Fibroblast of skin of right quadriceps (primary cell): Measurements from ENCODE around the gene LTV1.
A peak's percentile ranks its signal among the peaks of the same experiment; 100 is the strongest.
"Not testable (repeated sequence)": the region's sequence is repeated elsewhere in the genome, so short reads cannot be mapped to it uniquely, and the experiment has no call there.

Experiments
- DNase-seq: peaks from one replicate; pipeline ENCODE4 v3.0.0-alpha.2; 2013

The LTV1 gene

GRCh38 chr6:143842902-143843676, at the start of gene LTV1:
Gene LTV1 (plus strand): TSS chr6:143843338. CDS start chr6:143843478, 140 bp downstream.
- DNase-seq: peak; percentile 96

DNA sequence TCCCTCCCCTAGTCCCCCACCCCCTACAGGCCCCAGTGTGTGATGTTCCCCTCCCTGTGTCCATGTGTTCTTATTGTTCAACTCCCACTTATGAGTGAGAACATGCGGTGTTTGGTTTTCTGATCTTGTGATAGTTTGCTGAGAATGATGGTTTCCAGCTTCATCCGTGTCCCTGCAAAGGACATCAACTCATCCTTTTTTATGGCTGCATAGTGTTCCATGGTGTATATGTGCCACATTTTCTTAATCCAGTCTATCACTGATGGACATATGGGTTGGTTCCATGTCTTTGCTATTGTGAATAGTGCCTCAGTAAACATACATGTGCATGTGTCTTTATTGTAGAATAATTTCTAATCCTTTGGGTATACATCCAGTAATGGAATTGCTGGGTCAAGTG, 46.6 kb upstream of the LTV1 start:
- DNase-seq: not testable (repeated sequence)

DNA sequence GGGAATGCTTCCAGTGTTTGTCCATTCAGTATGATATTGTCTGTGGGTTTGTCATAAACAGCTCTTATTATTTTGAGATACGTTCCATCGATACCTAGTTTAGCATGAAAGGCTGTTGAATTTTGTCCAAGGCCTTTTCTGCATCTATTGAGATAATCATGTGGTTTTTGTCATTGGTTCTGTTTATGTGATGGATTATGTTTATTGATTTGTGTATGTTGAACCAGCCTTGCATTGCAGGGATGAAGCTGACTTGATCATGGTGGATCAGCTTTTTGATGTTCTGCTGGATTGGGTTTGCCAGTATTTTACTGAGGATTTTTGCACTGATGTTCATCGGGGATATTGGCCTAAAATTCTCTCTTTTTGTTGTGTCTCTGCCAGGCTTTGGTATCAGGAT, 44.7 kb upstream of the LTV1 start:
- not testable (repeated sequence) for DNase-seq

DNA sequence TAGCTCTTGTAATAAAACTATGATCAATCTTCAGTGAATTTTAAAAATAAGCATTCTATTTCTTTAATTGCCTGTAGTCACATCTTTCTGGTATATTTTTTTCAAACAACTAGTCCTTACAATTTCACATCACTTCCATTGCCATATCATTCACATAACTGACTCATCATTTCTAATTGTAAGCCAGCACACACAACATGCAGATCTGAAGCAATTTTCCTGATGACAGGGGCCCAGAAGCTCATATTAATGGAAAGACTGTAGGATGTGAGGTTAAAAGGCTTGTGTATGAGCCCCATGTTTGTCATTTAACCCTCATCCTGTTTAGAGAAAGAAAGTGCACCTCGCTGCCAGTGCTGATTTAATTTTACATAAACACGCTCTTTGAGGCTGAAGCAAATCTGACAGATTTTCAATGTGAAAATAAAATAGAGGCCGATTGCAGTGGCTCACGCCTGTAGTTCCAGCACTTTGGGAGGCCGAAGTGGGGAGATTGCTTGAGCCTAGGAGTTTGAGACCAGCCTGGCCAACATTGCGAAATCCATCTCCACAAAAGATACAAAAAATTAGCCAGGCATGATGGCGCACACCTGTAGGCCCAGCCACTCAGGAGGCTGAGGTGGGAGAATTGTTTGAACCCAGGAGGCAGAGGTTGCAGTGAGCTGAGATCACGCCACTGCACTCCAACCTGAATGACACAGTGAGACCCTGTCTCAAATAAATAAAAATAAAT, 40.1 kb upstream of the LTV1 start:
- peak; percentile 22 for DNase-seq

GRCh38 chr6:143803769-143804568, 39.2 kb upstream of the LTV1 start:
- DNase-seq: no peak

- DNase-seq: no peak
Measured at GRCh38 chr6:143804835-143805239, 38.3 kb upstream of the LTV1 start.

DNA sequence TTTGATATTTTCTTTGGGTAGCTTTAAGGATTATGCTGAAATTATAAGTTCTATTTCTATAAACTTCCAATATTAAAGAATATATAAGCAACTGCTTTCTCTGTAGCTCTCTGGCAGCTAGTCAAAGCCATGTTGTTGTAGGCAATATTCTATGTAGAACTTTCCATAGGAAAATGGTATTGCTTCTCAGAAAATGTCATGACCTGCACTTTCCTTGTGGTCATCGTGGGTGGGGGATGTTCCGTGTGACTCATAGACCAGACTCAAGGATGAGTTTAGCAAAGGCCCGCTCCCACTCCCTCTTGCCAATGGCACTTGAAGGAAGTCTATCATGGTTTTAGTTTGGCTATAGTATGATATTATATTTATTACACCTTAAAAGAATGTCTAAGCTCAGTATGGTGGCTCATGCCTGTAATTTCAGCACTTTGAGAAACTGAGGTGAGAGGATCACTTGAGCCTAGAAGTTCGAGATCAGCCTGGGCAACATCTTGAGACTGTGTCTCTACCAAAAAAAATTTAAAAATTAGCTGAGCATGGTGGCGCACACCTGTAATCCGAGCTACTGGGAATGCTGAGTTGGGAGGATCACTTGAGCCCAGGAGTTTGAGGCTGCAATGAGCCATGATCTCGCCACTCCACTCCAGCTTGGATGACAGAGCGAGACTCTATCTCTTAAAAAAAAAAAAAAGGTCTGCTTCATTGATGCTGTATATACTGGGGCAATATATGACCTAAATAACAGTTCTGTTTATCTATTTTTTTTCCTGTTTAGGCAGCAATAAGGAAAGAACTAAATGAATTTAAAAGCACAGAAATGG, 36.6 kb upstream of the LTV1 start:
- DNase-seq: peak; percentile 61

DNA sequence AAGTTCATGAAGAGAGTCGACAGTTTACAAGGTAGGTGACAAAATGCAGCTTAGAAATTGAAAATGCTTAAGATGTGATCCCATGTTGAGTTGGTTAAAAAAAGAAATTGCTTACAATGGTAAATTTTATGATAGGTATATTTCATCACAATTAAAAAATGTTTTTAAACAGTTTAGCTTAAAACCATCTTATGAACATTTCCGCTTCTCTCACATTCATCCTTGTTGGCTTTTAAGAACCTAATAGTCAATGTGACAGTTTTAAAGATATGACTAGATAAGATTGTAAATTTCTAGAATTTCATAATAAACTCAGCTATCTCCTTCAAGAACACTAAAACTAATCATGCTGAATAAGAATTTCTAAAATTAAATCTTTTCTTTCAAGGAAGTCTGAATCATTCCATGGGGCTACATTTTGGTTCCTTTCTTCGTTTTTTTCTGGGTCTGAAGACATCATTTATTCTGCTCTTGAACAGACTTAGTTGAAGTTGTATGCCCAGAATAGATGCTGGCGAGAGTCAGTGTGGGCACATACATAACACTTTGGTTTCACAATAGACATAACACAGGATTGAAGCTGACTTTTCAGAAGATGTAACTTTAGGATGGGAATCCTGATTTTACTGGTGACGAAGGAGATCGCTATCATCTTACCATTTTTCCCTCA, 35.9 kb upstream of the LTV1 start:
- DNase-seq: no peak

DNA sequence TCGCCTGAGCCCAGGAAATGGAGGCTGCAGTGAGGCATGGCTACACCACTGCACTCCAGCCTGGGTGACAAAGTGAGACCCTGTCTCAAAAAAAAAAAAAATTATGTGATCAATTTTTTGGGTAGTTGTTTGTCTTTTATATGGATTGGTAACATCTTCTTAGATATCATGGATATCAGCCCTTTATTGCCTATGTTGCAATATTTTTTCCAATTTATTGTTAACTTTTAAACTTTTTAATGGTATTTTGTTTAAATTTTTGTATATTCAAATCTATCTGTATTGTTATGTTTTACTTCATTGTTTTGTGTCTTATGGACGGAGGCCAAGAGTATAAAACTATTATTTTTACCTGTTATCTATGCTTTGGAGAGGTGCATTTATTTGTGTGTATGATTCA, 32.4 kb upstream of the LTV1 start:
- no peak for DNase-seq

DNA sequence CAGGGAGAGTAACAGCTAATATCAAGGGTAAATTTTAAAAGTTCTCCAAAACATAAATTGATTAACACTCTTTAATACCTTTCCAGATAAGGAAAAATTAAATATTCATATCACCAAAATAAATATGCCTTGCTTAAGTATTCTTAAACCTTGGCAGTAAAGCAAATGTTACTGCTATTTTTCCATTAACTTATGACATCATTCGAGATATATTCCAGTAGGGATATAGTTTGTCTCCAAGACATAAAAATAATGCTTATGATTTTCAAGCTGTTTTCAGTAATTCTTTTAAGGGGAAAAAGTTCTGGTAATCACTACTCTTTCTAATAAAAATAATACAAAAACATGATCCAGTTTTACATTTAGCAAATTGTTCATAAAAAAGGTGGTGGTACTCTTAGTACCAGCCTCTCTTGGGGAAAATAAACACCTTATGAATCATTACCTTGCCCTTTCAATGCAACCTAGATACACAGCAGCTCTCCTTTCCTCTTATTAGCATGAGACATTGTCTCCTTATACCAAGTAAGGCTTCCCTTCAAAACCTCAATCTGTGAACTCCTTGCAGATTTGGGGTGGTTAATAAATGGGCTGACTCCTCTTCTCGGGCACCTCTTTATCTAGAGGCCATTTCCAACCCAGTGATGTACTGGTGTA, 31.5 kb upstream of the LTV1 start:
- peak; percentile 8 for DNase-seq

DNA sequence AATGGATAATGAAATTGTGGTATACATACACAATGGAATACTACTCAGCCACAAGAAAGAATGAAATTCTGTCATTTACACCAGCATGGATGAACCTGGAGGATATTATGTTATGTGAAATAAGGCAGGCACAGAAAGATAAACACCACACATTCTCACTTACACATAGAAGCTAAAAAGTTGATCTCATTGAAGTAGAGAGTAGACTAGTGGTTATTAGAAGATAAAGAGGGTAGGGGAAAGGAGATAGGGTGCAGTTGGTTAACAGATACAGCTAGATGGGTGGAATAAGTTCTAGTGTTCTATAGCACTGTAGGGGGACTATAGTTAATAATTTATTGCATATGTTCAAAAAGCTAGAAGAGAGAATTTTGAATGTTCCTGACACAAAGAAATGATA, 25.5 kb upstream of the LTV1 start:
- DNase-seq: no peak

DNA sequence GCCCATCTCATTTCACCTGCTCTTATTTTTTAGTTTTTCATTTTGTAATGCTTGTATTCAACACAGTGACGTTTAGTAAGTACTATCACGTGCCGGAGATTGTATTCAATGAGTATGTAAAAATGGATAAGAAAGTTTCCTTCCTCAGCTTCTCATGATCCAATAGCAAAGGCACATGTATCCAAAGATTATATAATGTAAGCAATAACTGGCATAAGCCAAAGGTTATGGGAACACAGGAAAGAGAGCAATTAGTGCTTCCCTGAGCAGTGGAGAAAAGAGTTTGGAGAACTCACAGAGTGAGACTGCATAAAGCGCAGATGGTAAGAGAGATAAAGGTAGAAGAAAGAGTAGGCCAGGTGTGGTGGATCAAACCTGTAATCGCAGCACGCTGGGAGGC, 21.8 kb upstream of the LTV1 start:
- no peak for DNase-seq

DNA sequence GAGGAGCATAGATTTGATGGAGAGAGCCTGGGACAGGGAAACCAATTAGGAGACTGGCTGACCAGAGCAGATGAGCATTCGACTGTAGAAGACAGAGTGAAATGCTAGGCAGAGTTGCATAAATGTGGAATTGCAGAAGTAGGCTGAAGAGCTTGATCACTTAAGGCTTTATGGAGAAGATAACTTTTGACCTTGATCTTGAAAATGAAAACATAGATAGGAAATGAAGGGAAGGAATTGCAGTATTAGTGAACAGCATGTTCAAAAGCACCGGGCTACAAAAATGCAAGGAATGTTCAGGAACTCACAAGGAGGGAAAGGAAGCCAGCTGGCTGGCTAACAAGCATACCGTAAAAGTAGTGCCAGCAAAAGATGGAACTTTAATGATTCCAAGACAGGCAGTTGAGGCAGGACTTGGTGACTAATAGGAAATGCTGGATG, 20.5 kb upstream of the LTV1 start:
- peak; percentile 56 for DNase-seq

DNA sequence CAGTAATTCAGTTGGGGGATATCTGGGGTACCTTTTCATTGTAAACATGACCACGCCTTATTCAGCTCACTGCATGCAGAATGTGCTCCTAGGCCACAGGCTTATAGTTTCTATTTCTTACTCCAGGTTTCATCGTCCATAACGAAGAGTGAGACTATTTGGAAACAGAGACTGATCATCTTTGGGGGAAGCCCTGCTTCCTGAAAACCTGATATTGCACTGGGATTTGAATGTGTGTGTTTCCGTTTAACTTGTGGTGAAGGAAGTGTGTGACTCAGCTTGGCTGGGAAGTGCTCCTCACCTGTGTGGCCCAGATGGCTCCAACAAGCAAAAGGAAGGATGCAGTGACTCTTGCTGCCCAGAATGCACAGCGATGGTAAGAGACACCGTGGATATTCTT, 19.6 kb upstream of the LTV1 start:
- DNase-seq: peak; percentile 14

GRCh38 chr6:143828572-143828971, 14.6 kb upstream of the LTV1 start:
- no peak for DNase-seq

- DNase-seq: no peak
Measured at GRCh38 chr6:143836150-143836549, 7.0 kb upstream of the LTV1 start.

- no peak for DNase-seq
Measured at GRCh38 chr6:143838395-143838794, 4.7 kb upstream of the LTV1 start.

DNA sequence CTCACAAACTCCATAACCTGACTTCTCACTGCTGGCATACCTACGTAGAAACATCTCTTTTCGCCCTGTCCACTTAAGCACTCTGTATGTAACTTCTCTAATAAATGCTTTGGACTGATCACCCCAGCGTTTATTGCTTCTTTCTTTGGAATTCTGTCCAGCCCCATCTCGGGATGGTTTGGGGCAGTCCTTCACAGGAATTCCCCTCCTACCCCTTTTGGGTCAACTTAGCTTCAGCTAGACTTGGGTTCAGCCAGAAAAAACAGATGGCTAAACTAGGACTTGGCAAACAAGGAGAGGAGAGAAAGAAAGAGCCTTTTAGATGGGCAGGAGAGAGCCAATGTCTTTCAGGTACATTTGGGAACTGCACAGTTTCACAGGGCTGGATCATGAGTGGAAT, 3.9 kb upstream of the LTV1 start:
- no peak for DNase-seq

DNA sequence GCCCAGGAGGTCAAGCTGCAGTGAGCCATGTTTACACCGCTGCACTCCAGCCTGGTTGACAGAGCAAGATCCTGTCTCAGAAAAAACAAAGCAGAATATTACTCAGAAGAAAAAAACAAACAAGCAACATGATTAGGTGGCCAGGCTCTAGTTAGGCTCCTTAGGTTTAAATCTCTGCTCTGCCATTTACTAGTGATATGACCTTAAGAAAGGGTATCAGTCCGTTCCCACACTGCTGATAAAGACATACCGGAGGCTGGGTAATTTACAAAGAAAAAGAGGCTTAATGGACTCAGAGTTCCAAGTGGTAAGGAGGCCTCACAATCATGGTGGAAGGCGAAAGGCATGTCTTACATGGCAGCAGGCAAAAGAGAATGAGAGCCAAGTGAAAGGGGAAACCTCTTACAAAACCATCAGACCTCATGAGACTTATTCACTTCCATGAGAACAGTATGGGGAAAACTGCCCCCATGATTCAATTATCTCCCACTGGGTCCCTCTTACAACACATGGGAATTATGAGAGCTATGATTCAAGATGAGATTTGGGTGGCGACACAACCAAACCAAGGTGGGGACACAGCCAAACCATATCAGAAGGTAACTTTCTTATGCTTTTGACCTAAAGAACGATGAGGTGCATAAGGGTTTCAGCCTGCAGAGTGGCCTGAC, 2.4 kb upstream of the LTV1 start:
- no peak for DNase-seq

DNA sequence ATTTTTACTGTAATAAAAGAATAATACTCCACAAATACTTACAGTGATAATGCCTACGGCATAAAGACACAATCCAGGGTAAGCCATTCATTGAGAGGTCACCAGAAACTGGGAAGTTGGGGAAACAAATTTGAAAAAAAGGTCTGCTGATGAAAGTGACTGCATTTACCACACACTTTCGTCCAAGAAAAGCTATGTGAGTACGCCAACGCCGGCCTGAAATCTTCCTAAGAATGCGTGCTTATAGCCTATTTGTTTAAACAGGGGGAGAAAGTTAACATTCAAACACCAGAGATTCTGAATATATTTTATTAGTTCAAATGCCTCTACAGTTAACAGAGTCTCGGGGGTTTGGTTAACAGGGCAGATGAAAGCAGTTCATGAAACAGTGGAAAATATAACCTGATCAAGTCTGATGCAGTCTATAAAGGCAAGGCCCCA, 657 bp upstream of the LTV1 start:
- DNase-seq: no peak

DNA sequence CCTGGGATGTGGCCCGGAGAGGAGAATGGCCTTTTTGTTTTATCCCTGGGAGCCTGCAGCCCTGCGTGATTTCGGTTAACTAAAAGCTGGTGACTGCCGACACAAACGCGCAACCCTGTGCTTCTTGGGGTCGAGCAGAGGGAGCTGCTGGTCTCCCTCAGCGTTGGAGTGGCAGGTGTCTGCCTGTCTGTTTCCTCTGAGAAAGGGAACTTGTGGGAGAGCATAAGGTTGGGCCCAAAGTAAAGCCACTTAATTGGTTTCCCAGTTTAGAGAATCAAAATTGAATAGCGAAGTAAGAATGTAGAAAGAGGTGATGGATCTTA, 500 bp downstream of the LTV1 start:
- no peak for DNase-seq
